Measurements from ENCODE around the gene DSCAML1.
A peak's percentile ranks its signal among the peaks of the same experiment; 100 is the strongest.
"Not testable (repeated sequence)": the region's sequence is repeated elsewhere in the genome, so short reads cannot be mapped to it uniquely, and the experiment has no call there.

Gene DSCAML1

GRCh38 chr11:117464778-117465177 lies 332.2 kb downstream of the DSCAML1 start:
- no peak for DNase-seq (ENCODE audit: low spot score)

GRCh38 chr11:117462864-117463247 lies 334.2 kb downstream of the DSCAML1 start:
- no peak for DNase-seq (ENCODE audit: low spot score)

- DNase-seq (ENCODE audit: low spot score): no peak
Observed at GRCh38 chr11:117462183-117462863, 334.7 kb downstream of the DSCAML1 start.

GRCh38 chr11:117461396-117462182 lies 335.4 kb downstream of the DSCAML1 start:
- no peak for DNase-seq (ENCODE audit: low spot score)

- no peak for DNase-seq (ENCODE audit: low spot score)
Observed at GRCh38 chr11:117459979-117460300, 337.1 kb downstream of the DSCAML1 start.

- no peak for DNase-seq (ENCODE audit: low spot score)
Observed at GRCh38 chr11:117459123-117459978, 337.7 kb downstream of the DSCAML1 start.

GRCh38 chr11:117458275-117459122 lies 338.5 kb downstream of the DSCAML1 start:
- DNase-seq (ENCODE audit: low spot score): no peak

GRCh38 chr11:117457835-117458234 lies 339.2 kb downstream of the DSCAML1 start:
- DNase-seq (ENCODE audit: low spot score): no peak

GRCh38 chr11:117457031-117457785 lies 339.8 kb downstream of the DSCAML1 start:
- DNase-seq (ENCODE audit: low spot score): no peak

- not testable (repeated sequence) for DNase-seq (ENCODE audit: low spot score)
Observed at GRCh38 chr11:117456721-117457029, 340.3 kb downstream of the DSCAML1 start.

- DNase-seq (ENCODE audit: low spot score): no peak
Observed at GRCh38 chr11:117456027-117456720, 340.8 kb downstream of the DSCAML1 start.

- DNase-seq (ENCODE audit: low spot score): no peak
Observed at GRCh38 chr11:117454564-117454917, 342.5 kb downstream of the DSCAML1 start.

GRCh38 chr11:117453886-117454563 lies 343.0 kb downstream of the DSCAML1 start:
- no peak for DNase-seq (ENCODE audit: low spot score)

GRCh38 chr11:117449111-117449693 lies 347.8 kb downstream of the DSCAML1 start:
- no peak for DNase-seq (ENCODE audit: low spot score)

- DNase-seq (ENCODE audit: low spot score): no peak
Observed at GRCh38 chr11:117444711-117445658, 352.0 kb downstream of the DSCAML1 start.

GRCh38 chr11:117444256-117444655 lies 352.8 kb downstream of the DSCAML1 start:
- DNase-seq (ENCODE audit: low spot score): no peak

GRCh38 chr11:117443266-117444186 lies 353.5 kb downstream of the DSCAML1 start:
- peak; percentile 75 for DNase-seq (ENCODE audit: low spot score)

GRCh38 chr11:117442869-117443239 lies 354.2 kb downstream of the DSCAML1 start:
- DNase-seq (ENCODE audit: low spot score): no peak

Measured in AG08395 (cell line).